ENCODE data around the gene TMEM218. TPM values are rescaled to one million over a fixed set of nuclear protein-coding genes. Genes with fewer than 3 reads are reported as not detected.

TMEM218 gene
- total RNA-seq, 4 donors from 2014 or later = 2.6 to 18.2 (median 10.6) TPM

DNA sequence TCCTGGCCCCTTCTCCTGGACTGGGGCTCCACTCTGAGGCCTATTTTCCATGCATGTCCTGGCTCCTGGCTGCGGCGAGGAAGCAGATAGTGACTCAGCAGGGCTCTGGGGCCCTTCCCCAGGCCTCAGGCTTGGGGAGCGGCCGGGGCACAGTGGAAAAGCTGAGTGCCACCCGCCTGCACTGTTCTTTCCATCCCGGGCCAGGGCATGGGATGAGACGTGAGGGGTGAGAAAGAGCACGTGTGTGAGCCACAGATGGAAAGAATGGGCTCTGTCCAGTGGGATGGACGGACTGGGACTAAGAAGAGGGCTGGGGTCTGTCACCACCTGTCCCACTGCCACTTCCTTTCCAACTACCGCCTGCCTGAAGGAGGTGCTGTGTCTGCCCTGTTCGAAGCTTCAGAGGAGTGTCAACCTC, 35.5 kb downstream of the TMEM218 start:
- H3K27me3 ChIP-seq = peaks cover 7% of the 10 kb centered on the region
- H3K27ac ChIP-seq = no peak overlapping the region
- intact Hi-C loops (cut with DNase I; ENCODE audit: low total_unique reads) = no loop called here
- H3K9me3 ChIP-seq = no peaks in the 10 kb centered on the region
- DNase-seq = no peak
- WGBS, 2 donors (ENCODE audit: low coverage in 1 of 2) = 75 to 78% methylated on average over 4 to 11 of the region's 11 CpGs
- TF ChIP-seq, protein P1, sequence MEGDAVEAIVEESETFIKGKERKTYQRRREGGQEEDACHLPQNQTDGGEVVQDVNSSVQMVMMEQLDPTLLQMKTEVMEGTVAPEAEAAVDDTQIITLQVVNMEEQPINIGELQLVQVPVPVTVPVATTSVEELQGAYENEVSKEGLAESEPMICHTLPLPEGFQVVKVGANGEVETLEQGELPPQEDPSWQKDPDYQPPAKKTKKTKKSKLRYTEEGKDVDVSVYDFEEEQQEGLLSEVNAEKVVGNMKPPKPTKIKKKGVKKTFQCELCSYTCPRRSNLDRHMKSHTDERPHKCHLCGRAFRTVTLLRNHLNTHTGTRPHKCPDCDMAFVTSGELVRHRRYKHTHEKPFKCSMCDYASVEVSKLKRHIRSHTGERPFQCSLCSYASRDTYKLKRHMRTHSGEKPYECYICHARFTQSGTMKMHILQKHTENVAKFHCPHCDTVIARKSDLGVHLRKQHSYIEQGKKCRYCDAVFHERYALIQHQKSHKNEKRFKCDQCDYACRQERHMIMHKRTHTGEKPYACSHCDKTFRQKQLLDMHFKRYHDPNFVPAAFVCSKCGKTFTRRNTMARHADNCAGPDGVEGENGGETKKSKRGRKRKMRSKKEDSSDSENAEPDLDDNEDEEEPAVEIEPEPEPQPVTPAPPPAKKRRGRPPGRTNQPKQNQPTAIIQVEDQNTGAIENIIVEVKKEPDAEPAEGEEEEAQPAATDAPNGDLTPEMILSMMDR (IDR thresholded peaks at IDR 0.05) = no peak
- TF ChIP-seq POLR2A (IDR thresholded peaks at IDR 0.05) = no peak
- no peak for TF ChIP-seq POLR2AphosphoS5 (IDR thresholded peaks at IDR 0.05)
- TF ChIP-seq EP300 (IDR thresholded peaks at IDR 0.05; ENCODE audit: low read depth) = no peak
- peaks cover 0 to 8% (median 0%) of the 10 kb centered on the region in 4 donors for H3K4me1 ChIP-seq
- no peak overlapping the region for H3K4me3 ChIP-seq
- no peaks in the 10 kb centered on the region for H3K36me3 ChIP-seq
- in situ Hi-C loops (cut with MboI; ENCODE audit: low pct_ligation_motif_present in 1 of 4, low pct_unique_long_range_greater_than_20kb in 1 of 4, low sequenced_read_pairs in 3 of 4) = no loop called here

DNA sequence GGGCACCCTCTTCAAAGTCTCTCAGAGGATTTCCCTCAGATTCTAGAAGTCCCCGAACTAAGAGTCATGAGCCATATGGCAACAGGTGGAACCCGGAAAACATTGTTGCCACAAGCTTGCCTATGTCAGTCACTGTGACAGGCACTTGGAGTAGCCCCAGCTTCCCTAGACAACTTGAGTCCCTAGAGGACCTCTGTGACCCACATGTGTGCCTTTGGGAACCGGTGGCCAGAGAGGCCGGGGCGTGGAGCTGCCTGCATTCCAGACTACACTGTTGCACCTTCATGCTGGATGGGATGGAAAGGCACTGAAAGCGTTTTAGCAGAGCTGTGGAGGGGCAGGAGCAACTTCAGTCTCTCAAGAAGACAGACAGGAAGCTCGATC, 36.2 kb downstream of the TMEM218 start:
- Histone ChIP-seq H3K27me3 (peaks cover 7% of the 10 kb centered on the region), H3K27ac (no peak overlapping the region), H3K36me3 (no peaks in the 10 kb centered on the region), H3K4me1 (peaks cover 0 to 9% (median 0%) of the 10 kb centered on the region in 4 donors), H3K9me3 (no peaks in the 10 kb centered on the region), H3K4me3 (no peak overlapping the region)
- TF ChIP-seq, protein P1 (IDR thresholded peaks at IDR 0.05) = no peak
- no peak for TF ChIP-seq POLR2AphosphoS5 (IDR thresholded peaks at IDR 0.05)
- TF ChIP-seq POLR2A (IDR thresholded peaks at IDR 0.05) = no peak
- no peak for TF ChIP-seq EP300 (IDR thresholded peaks at IDR 0.05; ENCODE audit: low read depth)
- in situ Hi-C loops (cut with MboI; ENCODE audit: low pct_ligation_motif_present in 1 of 4, low pct_unique_long_range_greater_than_20kb in 1 of 4, low sequenced_read_pairs in 3 of 4) (no loop called here), intact Hi-C loops (cut with DNase I; ENCODE audit: low total_unique reads) (no loop called here)
- 20 to 81% methylated on average over 1 to 7 of the region's 7 CpGs for WGBS, 2 donors (ENCODE audit: low coverage in 1 of 2)
- no peak for DNase-seq

DNA sequence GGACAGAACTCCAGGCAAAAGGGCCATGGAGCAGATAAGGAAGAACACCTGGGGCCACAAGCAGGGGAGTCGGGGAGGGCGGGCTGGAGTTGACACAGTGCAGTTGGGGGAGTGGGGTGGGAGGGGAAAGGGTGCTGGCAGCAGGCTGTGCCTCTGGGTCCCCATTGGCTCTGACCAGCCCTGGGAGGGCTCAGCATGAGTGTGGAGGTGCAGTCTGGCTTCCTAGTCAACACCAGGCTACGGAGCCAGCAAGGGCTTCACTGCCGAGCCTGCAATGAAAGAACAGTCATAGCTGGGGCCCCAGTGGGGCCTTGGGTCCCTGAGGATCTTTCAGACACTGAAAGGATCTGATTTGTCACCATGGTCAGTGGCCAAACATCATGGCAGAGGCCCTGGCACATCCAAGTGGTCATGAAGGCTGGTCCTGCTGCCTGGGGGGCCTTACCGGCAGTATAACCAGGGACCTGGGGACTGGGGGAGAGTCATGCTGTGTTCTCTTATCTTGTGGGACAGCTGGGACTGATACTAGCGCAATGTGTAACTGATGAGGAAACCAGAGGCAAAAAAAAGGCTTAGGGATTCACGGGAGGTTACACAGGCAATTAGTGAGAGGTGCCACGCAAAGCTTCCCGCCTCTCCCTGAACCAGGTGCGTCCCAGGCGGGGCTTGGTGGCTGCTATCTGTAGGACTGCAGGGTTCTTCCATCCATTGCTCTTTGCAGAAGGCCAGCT, 36.8 kb downstream of the TMEM218 start:
- in situ Hi-C loops (cut with MboI; ENCODE audit: low pct_ligation_motif_present in 1 of 4, low pct_unique_long_range_greater_than_20kb in 1 of 4, low sequenced_read_pairs in 3 of 4) = no loop called here

More for the DNA sequence above, 36.8 kb downstream of the TMEM218 start:
- DNase-seq = no peak
- TF ChIP-seq POLR2AphosphoS5 (IDR thresholded peaks at IDR 0.05) (no peak), EP300 (IDR thresholded peaks at IDR 0.05; ENCODE audit: low read depth) (no peak), POLR2A (IDR thresholded peaks at IDR 0.05) (no peak)
- TF ChIP-seq, protein P1 (IDR thresholded peaks at IDR 0.05) = no peak
- H3K4me1 ChIP-seq = peaks cover 0 to 9% (median 0%) of the 10 kb centered on the region in 4 donors
- H3K27ac ChIP-seq = no peak overlapping the region
- intact Hi-C loops (cut with DNase I; ENCODE audit: low total_unique reads) = no loop called here
- no peaks in the 10 kb centered on the region for H3K9me3 ChIP-seq
- peaks cover 7% of the 10 kb centered on the region for H3K27me3 ChIP-seq
- no peaks in the 10 kb centered on the region for H3K36me3 ChIP-seq
- 70 to 74% methylated on average over 3 to 11 of the region's 11 CpGs for WGBS, 2 donors (ENCODE audit: low coverage in 1 of 2)
- no peak overlapping the region for H3K4me3 ChIP-seq

Measured in transverse colon (tissue), 4 donors.